ENCODE measurements around the gene NAV2.

Gene NAV2

DNA sequence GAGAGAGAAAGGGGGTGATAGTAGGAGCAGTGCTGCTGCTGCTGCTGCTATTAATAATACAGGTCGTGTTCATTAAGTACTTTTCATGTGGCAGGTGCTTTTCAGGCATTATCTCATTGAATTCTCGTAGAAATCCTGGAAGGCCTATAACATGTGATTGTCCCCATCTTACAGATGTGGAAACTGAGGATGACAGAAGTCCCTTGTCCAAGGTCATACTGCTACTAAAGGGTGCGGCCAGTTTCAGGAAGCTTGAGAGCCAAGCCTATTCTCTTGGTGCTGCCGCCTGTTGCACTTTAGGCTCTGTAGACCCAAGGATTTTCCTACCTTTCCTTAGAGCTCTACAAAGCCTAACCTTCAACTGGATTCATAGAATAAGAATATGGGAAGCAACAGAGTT lies 254.3 kb downstream of the NAV2 start:
- Histone ChIP-seq H3K27ac (no peak overlapping the region), H3K36me3 (peaks cover 39% of the 10 kb centered on the region)

DNA sequence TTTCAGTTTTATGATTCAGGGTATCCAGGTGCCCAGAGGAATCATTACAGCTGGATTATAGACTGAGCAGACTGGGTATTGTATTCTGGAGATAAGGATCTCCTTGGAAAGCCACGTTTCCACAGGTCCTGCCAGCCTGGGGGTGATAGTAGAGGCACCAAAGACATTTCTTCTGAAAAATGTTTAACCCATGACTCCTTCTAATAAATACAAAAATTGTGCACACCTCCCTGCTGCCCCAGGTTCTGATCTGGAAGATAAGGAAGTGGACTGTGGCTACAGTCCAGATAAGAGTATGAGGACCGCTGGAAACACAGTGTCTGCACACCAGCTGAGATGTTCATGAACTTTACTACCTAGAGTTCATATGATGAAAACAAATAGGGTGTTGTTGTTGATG lies 255.2 kb downstream of the NAV2 start:
- no peak overlapping the region for H3K4me3 ChIP-seq (ENCODE audit: low read depth in 1 of 2, low read length in 1 of 2)
- peaks cover 8% of the 10 kb centered on the region for H3K27me3 ChIP-seq
- no peak for TF ChIP-seq CTCF (IDR thresholded peaks at IDR 0.05)
- H3K4me1 ChIP-seq (ENCODE audit: control insufficient read depth in 1 of 2, insufficient read depth in 1 of 2, low read depth in 1 of 2, low read length in 1 of 2): no peaks in the 10 kb centered on the region
- H3K27ac ChIP-seq: no peak overlapping the region
- peaks cover 41% of the 10 kb centered on the region for H3K36me3 ChIP-seq
- H3K9me3 ChIP-seq: no peaks in the 10 kb centered on the region

More for the DNA sequence above, 254.3 kb downstream of the NAV2 start:
- H3K4me3 ChIP-seq (ENCODE audit: low read depth in 1 of 2, low read length in 1 of 2): no peak overlapping the region
- H3K4me1 ChIP-seq (ENCODE audit: control insufficient read depth in 1 of 2, insufficient read depth in 1 of 2, low read depth in 1 of 2, low read length in 1 of 2): no peaks in the 10 kb centered on the region
- TF ChIP-seq CTCF (IDR thresholded peaks at IDR 0.05): no peak
- H3K9me3 ChIP-seq: no peaks in the 10 kb centered on the region
- H3K27me3 ChIP-seq: peaks cover 8% of the 10 kb centered on the region

DNA sequence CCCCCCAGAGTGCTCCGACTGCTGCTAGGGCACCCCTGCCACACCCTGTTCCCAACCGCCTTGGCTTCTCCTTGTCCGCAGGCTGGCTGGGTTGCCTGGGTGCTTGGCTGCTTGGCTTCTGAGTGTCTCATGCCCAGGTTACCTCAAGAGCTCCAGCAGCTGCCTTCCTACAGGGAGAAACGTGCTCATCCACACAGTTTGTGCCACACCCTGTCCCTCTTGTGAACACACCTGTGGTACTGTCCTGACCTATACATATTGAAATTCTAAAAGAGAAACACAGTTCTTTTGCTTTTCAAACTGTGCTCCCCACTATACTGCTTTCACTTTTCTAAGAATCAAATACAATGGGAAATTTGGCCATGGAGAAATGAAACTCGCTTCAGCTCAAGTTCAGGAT lies 256.2 kb downstream of the NAV2 start:
- Histone ChIP-seq H3K27ac (no peak overlapping the region), H3K27me3 (peaks cover 1% of the 10 kb centered on the region), H3K9me3 (no peaks in the 10 kb centered on the region), H3K4me3 (ENCODE audit: low read depth in 1 of 2, low read length in 1 of 2) (no peak overlapping the region), H3K36me3 (peaks cover 37% of the 10 kb centered on the region), H3K4me1 (ENCODE audit: control insufficient read depth in 1 of 2, insufficient read depth in 1 of 2, low read depth in 1 of 2, low read length in 1 of 2) (no peaks in the 10 kb centered on the region)
- no peak for TF ChIP-seq CTCF (IDR thresholded peaks at IDR 0.05)

GRCh38 chr11:19970944-19971343 lies 258.3 kb downstream of the NAV2 start:
- H3K36me3 ChIP-seq: peaks cover 29% of the 10 kb centered on the region
- H3K4me3 ChIP-seq (ENCODE audit: low read depth in 1 of 2, low read length in 1 of 2): no peak overlapping the region
- H3K9me3 ChIP-seq: no peaks in the 10 kb centered on the region
- no peaks in the 10 kb centered on the region for H3K4me1 ChIP-seq (ENCODE audit: control insufficient read depth in 1 of 2, insufficient read depth in 1 of 2, low read depth in 1 of 2, low read length in 1 of 2)
- no peak overlapping the region for H3K27ac ChIP-seq
- no peaks in the 10 kb centered on the region for H3K27me3 ChIP-seq
- TF ChIP-seq CTCF (IDR thresholded peaks at IDR 0.05): no peak

- Histone ChIP-seq H3K4me1 (ENCODE audit: control insufficient read depth in 1 of 2, insufficient read depth in 1 of 2, low read depth in 1 of 2, low read length in 1 of 2) (no peaks in the 10 kb centered on the region), H3K4me3 (ENCODE audit: low read depth in 1 of 2, low read length in 1 of 2) (no peak overlapping the region)
- no peak for TF ChIP-seq CTCF (IDR thresholded peaks at IDR 0.05)
These were observed 259.5 kb downstream of the NAV2 start for GRCh38 chr11:19972091-19972490.

DNA sequence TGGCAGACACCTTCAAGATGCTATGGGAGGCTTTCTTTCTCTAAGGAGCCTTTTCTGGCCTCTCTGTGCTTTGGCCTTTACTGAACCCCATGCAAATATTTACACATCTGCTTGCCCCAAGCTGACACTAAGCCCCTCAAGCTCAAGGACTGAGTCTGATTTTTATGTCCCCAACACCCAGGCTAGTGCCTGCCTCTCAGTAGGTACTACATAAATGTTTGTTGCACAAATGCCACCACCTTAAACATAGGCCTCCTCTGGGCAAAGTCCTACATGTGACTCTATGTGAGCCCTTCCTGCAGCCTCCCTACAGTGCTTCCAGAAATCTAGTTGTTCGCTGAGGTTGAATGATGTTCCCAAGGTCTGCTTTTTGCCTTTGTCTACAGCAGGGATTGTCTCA lies 260.0 kb downstream of the NAV2 start:
- no peaks in the 10 kb centered on the region for H3K4me1 ChIP-seq (ENCODE audit: control insufficient read depth in 1 of 2, insufficient read depth in 1 of 2, low read depth in 1 of 2, low read length in 1 of 2)
- no peaks in the 10 kb centered on the region for H3K9me3 ChIP-seq
- no peak overlapping the region for H3K4me3 ChIP-seq (ENCODE audit: low read depth in 1 of 2, low read length in 1 of 2)
- TF ChIP-seq CTCF (IDR thresholded peaks at IDR 0.05): no peak
- peaks cover 22% of the 10 kb centered on the region for H3K36me3 ChIP-seq
- H3K27ac ChIP-seq: no peak overlapping the region
- H3K27me3 ChIP-seq: no peaks in the 10 kb centered on the region

More at GRCh38 chr11:19972091-19972490, 259.5 kb downstream of the NAV2 start:
- Histone ChIP-seq H3K9me3 (no peaks in the 10 kb centered on the region), H3K27ac (no peak overlapping the region), H3K27me3 (no peaks in the 10 kb centered on the region), H3K36me3 (peaks cover 22% of the 10 kb centered on the region)

Data from neutrophil (primary cell).